ENCODE measurements around the gene FHIT.

The FHIT gene

DNA sequence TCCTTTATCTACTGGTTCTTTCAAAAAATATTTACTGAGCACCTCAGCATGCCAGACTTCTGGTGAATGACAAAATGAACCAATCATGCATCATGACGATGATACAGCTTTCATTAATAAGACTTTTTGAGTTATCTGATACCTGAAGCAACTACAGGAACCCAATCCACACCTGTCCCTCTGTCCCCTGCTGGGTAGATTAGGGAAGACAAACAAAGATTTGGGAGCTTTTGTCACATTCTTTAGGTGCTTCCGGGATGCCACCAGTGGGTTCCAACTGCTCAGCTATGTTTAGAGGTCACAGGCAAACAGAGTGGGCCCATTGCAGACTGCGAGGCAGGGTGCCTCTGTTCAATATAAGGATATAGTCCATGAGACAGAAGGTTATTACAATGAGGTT is 1180.9 kb downstream of the FHIT start:
- Mint-ChIP-seq H3K4me1 (peaks cover 30% of the 10 kb centered on the region), H3K27me3 (ENCODE audit: low read depth, poor library complexity) (peaks cover 4% of the 10 kb centered on the region), H3K4me3 (no peak overlapping the region), H3K27ac (no peak overlapping the region), H3K9me3 (no peaks in the 10 kb centered on the region), H3K36me3 (ENCODE audit: low read depth) (peaks cover 6% of the 10 kb centered on the region)
- TF ChIP-seq, protein P1, sequence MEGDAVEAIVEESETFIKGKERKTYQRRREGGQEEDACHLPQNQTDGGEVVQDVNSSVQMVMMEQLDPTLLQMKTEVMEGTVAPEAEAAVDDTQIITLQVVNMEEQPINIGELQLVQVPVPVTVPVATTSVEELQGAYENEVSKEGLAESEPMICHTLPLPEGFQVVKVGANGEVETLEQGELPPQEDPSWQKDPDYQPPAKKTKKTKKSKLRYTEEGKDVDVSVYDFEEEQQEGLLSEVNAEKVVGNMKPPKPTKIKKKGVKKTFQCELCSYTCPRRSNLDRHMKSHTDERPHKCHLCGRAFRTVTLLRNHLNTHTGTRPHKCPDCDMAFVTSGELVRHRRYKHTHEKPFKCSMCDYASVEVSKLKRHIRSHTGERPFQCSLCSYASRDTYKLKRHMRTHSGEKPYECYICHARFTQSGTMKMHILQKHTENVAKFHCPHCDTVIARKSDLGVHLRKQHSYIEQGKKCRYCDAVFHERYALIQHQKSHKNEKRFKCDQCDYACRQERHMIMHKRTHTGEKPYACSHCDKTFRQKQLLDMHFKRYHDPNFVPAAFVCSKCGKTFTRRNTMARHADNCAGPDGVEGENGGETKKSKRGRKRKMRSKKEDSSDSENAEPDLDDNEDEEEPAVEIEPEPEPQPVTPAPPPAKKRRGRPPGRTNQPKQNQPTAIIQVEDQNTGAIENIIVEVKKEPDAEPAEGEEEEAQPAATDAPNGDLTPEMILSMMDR (IDR thresholded peaks at IDR 0.05), result no peak
- DNase-seq, result no peak

DNA sequence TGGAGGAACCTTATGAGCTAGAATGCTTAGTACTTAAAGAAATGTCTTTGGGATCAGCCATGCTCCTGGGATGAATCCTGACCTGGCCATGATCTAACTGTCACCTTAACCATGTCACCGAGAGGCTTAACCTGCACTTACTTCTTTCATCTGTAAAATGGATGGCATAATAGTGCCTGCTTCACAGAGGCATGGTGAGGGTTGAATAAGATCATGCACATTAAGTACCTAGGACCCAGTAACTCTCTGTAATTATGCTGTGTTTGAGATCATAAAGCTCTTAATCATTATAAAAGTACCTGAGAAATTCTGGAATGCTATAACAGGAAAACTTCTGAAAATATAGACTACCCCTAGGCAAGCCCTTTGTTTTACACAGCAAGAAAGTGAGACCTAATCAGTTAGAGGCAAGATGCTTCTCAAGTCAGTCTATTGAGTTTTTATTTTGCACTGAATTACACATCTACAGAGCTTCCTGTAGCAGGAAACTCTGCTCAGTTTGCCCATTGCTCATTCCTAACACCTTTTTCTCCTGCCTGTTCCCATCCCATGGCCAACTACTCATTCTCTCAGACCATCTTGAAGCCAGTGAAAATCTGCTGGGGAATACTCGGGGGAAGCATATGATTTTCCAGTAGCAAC is 1185.9 kb downstream of the FHIT start:
- H3K9me3 Mint-ChIP-seq, result no peaks in the 10 kb centered on the region
- no peaks in the 10 kb centered on the region for H3K27me3 Mint-ChIP-seq (ENCODE audit: low read depth, poor library complexity)
- H3K36me3 Mint-ChIP-seq (ENCODE audit: low read depth), result no peaks in the 10 kb centered on the region
- TF ChIP-seq, protein P1 (IDR thresholded peaks at IDR 0.05), result no peak
- no peak for DNase-seq
- H3K4me1 Mint-ChIP-seq, result no peaks in the 10 kb centered on the region
- H3K27ac Mint-ChIP-seq, result no peak overlapping the region
- H3K4me3 Mint-ChIP-seq, result no peak overlapping the region

DNA sequence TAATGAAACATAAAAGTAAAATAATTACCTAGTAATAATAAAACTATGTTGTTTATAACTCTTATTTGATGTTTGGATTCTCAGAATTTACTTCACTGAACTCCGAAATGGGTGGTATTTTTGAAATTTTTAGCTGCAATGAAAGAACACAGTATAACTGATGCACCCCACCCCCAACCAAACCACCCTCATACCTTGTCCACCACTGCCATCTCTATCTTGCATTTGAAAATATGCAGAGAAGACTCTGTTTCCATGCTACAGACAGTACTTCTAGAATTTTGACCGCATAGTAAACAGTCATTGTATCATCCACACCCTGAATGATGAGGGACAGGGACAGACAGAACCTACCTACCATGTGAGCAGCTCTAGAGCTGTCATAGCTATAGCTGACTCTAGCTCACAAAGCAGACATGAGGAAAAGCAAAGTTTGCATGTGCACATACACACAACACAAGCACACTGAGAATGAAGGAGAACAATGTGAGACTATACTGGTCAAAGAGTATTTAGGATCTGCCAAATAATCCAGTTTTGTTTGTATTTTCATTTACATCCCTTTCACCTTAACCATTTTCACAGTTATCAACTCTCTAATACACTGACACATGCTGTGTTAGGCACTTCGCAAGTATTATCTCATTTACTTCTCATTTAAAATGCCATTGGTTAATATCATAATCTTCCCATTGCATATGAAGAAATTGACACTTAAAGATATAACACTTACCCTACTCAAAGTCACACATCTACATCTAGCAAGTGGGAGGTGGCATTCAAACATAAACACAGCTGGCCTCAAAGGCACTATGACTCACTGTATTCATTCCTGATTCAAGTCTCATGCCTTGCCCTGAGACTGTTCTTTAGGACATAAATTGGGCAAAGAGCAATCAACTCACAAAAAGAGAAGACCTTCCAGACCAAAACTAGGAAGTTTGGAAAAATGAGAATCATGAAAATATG is 1186.8 kb downstream of the FHIT start:
- no peak overlapping the region for H3K4me3 Mint-ChIP-seq

DNA sequence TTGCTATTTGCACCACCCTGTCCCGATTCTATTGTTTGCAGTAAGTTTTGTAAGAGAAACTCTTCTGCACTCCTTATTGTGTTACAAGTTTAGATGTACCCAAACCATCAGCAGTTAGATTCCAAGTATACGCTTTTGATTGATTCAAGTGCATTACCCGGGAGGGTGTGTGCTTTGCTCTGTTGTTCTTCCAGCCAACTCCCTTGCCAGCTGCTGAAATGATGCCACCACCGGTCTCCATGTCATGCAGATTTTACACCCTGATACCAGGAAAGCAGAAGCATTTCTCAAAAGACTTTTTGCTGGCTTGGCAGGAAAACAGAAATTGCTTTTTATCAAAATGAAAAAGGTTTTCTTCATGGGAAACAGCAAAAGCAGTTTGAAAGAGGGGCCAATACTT is 1194.8 kb downstream of the FHIT start:
- no peak overlapping the region for H3K27ac Mint-ChIP-seq
- TF ChIP-seq, protein P1 (IDR thresholded peaks at IDR 0.05), result no peak
- H3K4me3 Mint-ChIP-seq, result no peak overlapping the region
- H3K27me3 Mint-ChIP-seq (ENCODE audit: low read depth, poor library complexity), result no peaks in the 10 kb centered on the region
- peaks cover 7% of the 10 kb centered on the region for H3K36me3 Mint-ChIP-seq (ENCODE audit: low read depth)
- H3K9me3 Mint-ChIP-seq, result peaks cover 26% of the 10 kb centered on the region
- no peaks in the 10 kb centered on the region for H3K4me1 Mint-ChIP-seq
- DNase-seq, result no peak

More for the DNA sequence above, 1186.8 kb downstream of the FHIT start:
- no peak for DNase-seq
- Mint-ChIP-seq H3K9me3 (no peaks in the 10 kb centered on the region), H3K27ac (no peak overlapping the region), H3K27me3 (ENCODE audit: low read depth, poor library complexity) (no peaks in the 10 kb centered on the region), H3K36me3 (ENCODE audit: low read depth) (no peaks in the 10 kb centered on the region), H3K4me1 (no peaks in the 10 kb centered on the region)
- TF ChIP-seq, protein P1 (IDR thresholded peaks at IDR 0.05), result no peak

DNA sequence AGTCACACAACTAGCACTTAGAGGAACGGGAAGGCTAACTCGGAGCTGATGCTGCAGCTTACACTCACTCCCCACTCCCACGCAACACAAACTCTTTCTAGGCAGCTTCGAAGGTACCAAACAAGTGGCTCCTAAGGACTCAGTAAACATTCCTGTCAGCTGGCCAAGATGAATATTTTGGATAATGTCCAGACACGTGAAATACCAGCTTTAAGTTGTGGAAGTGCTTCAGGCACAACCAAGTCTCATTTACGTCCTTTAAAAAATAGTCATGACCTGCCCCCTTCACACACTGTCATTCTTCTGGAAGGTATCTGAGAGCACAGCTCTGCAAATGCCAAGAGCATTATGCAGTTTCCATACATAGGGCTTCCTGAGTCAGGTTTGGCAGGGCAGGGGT is 1195.5 kb downstream of the FHIT start:
- Mint-ChIP-seq H3K4me1 (no peaks in the 10 kb centered on the region), H3K27me3 (ENCODE audit: low read depth, poor library complexity) (no peaks in the 10 kb centered on the region), H3K27ac (no peak overlapping the region), H3K9me3 (peaks cover 26% of the 10 kb centered on the region), H3K4me3 (no peak overlapping the region), H3K36me3 (ENCODE audit: low read depth) (peaks cover 7% of the 10 kb centered on the region)
- DNase-seq, result no peak
- TF ChIP-seq, protein P1 (IDR thresholded peaks at IDR 0.05), result no peak
